ENCODE measurements around the gene ARID2. TPM values are rescaled to one million over a fixed set of nuclear protein-coding genes. Genes with fewer than 3 reads are reported as not detected.

The ARID2 gene
- total RNA-seq, 1 experiment from 2014 or later, result 10.5 TPM

- DNase-seq, result no peak
- H3K4me3 ChIP-seq, result no peak overlapping the region
These were observed 46.0 kb downstream of the ARID2 start for GRCh38 chr12:45775465-45775864.

GRCh38 chr12:45775964-45776363 is 46.5 kb downstream of the ARID2 start:
- Histone ChIP-seq H3K27me3 (no peaks in the 10 kb centered on the region), H3K36me3 (no peaks in the 10 kb centered on the region), H3K4me3 (no peak overlapping the region), H3K9me3 (no peaks in the 10 kb centered on the region)
- no peak for DNase-seq

More at GRCh38 chr12:45775465-45775864, 46.0 kb downstream of the ARID2 start:
- H3K27me3 ChIP-seq, result no peaks in the 10 kb centered on the region
- no peaks in the 10 kb centered on the region for H3K9me3 ChIP-seq
- no peaks in the 10 kb centered on the region for H3K36me3 ChIP-seq

GRCh38 chr12:45779936-45780335 is 50.4 kb downstream of the ARID2 start:
- no peak for DNase-seq
- Histone ChIP-seq H3K36me3 (no peaks in the 10 kb centered on the region), H3K4me3 (no peak overlapping the region), H3K27me3 (no peaks in the 10 kb centered on the region), H3K9me3 (no peaks in the 10 kb centered on the region)

- Histone ChIP-seq H3K27me3 (no peaks in the 10 kb centered on the region), H3K4me3 (no peak overlapping the region), H3K9me3 (no peaks in the 10 kb centered on the region), H3K36me3 (no peaks in the 10 kb centered on the region)
- DNase-seq, result no peak
These were observed 51.6 kb downstream of the ARID2 start for GRCh38 chr12:45781080-45781479.

- Histone ChIP-seq H3K9me3 (no peaks in the 10 kb centered on the region), H3K27me3 (no peaks in the 10 kb centered on the region), H3K36me3 (no peaks in the 10 kb centered on the region), H3K4me3 (no peak overlapping the region)
- DNase-seq, result no peak
These were observed 55.8 kb downstream of the ARID2 start for GRCh38 chr12:45785315-45785714.

- Histone ChIP-seq H3K27me3 (no peaks in the 10 kb centered on the region), H3K9me3 (no peaks in the 10 kb centered on the region), H3K36me3 (no peaks in the 10 kb centered on the region; the same call in 1 of the 2 replicates), H3K4me3 (no peak overlapping the region)
- DNase-seq, result no peak
These were observed 59.5 kb downstream of the ARID2 start for GRCh38 chr12:45789025-45789424.

- H3K36me3 ChIP-seq, result no peaks in the 10 kb centered on the region; the same call in 1 of the 2 replicates
- DNase-seq, result no peak
- H3K9me3 ChIP-seq, result no peaks in the 10 kb centered on the region; the same call in 1 of the 2 replicates
- H3K4me3 ChIP-seq, result no peak overlapping the region
- no peaks in the 10 kb centered on the region for H3K27me3 ChIP-seq
These were observed 64.9 kb downstream of the ARID2 start for GRCh38 chr12:45794422-45794821.

GRCh38 chr12:45801625-45802024 is 72.1 kb downstream of the ARID2 start:
- no peak overlapping the region for H3K4me3 ChIP-seq
- no peaks in the 10 kb centered on the region for H3K27me3 ChIP-seq
- H3K36me3 ChIP-seq, result no peaks in the 10 kb centered on the region
- H3K9me3 ChIP-seq, result no peaks in the 10 kb centered on the region; the same call in 1 of the 2 replicates
- no peak for DNase-seq

GRCh38 chr12:45803111-45803510 is 73.6 kb downstream of the ARID2 start:
- DNase-seq, result no peak
- H3K27me3 ChIP-seq, result no peaks in the 10 kb centered on the region
- no peaks in the 10 kb centered on the region; the same call in 1 of the 2 replicates for H3K9me3 ChIP-seq
- no peak overlapping the region for H3K4me3 ChIP-seq
- H3K36me3 ChIP-seq, result no peaks in the 10 kb centered on the region

- DNase-seq, result no peak
- Histone ChIP-seq H3K9me3 (no peaks in the 10 kb centered on the region), H3K4me3 (no peak overlapping the region), H3K27me3 (no peaks in the 10 kb centered on the region), H3K36me3 (peaks cover 16% of the 10 kb centered on the region; the same call in 1 of the 2 replicates)
These were observed 87.1 kb downstream of the ARID2 start for GRCh38 chr12:45816652-45817051.

GRCh38 chr12:45827974-45828373 is 98.5 kb downstream of the ARID2 start:
- H3K9me3 ChIP-seq, result no peaks in the 10 kb centered on the region
- no peak overlapping the region for H3K4me3 ChIP-seq
- DNase-seq, result no peak
- no peaks in the 10 kb centered on the region for H3K27me3 ChIP-seq
- peaks cover 21% of the 10 kb centered on the region for H3K36me3 ChIP-seq

GRCh38 chr12:45828402-45828801 is 98.9 kb downstream of the ARID2 start:
- no peak overlapping the region for H3K4me3 ChIP-seq
- peaks cover 17% of the 10 kb centered on the region for H3K36me3 ChIP-seq
- DNase-seq, result no peak
- H3K9me3 ChIP-seq, result no peaks in the 10 kb centered on the region
- H3K27me3 ChIP-seq, result no peaks in the 10 kb centered on the region

GRCh38 chr12:45831590-45831989 is 102.1 kb downstream of the ARID2 start:
- Histone ChIP-seq H3K27me3 (no peaks in the 10 kb centered on the region), H3K36me3 (peaks cover 9% of the 10 kb centered on the region; the same call in 1 of the 2 replicates), H3K4me3 (no peak overlapping the region), H3K9me3 (no peaks in the 10 kb centered on the region)
- no peak for DNase-seq

- Histone ChIP-seq H3K9me3 (no peaks in the 10 kb centered on the region), H3K36me3 (peaks cover 21% of the 10 kb centered on the region), H3K27me3 (no peaks in the 10 kb centered on the region), H3K4me3 (no peak overlapping the region)
- DNase-seq, result no peak
These were observed 103.9 kb downstream of the ARID2 start for GRCh38 chr12:45833401-45833800.

- Histone ChIP-seq H3K9me3 (no peaks in the 10 kb centered on the region), H3K36me3 (peaks cover 27% of the 10 kb centered on the region), H3K4me3 (no peak overlapping the region), H3K27me3 (no peaks in the 10 kb centered on the region)
- DNase-seq, result no peak
These were observed 105.3 kb downstream of the ARID2 start for GRCh38 chr12:45834809-45835208.

GRCh38 chr12:45839917-45840316 is 110.4 kb downstream of the ARID2 start:
- peaks cover 32% of the 10 kb centered on the region for H3K36me3 ChIP-seq
- H3K27me3 ChIP-seq, result no peaks in the 10 kb centered on the region
- no peak for DNase-seq
- H3K9me3 ChIP-seq, result no peaks in the 10 kb centered on the region
- no peak overlapping the region for H3K4me3 ChIP-seq

GRCh38 chr12:45849289-45849688 is 119.8 kb downstream of the ARID2 start:
- peaks cover 40% of the 10 kb centered on the region for H3K36me3 ChIP-seq
- DNase-seq, result no peak

GRCh38 chr12:45850302-45850701 is 120.8 kb downstream of the ARID2 start:
- H3K36me3 ChIP-seq, result peaks cover 37% of the 10 kb centered on the region
- no peaks in the 10 kb centered on the region for H3K27me3 ChIP-seq
- H3K4me3 ChIP-seq, result no peak overlapping the region
- no peak for DNase-seq
- no peaks in the 10 kb centered on the region for H3K9me3 ChIP-seq

More at GRCh38 chr12:45849289-45849688, 119.8 kb downstream of the ARID2 start:
- H3K27me3 ChIP-seq, result no peaks in the 10 kb centered on the region
- no peaks in the 10 kb centered on the region for H3K9me3 ChIP-seq
- no peak overlapping the region for H3K4me3 ChIP-seq

- no peaks in the 10 kb centered on the region for H3K27me3 ChIP-seq
- no peak overlapping the region for H3K4me3 ChIP-seq
- no peaks in the 10 kb centered on the region for H3K9me3 ChIP-seq
- no peak for DNase-seq
- H3K36me3 ChIP-seq, result peaks cover 33% of the 10 kb centered on the region
These were observed 123.0 kb downstream of the ARID2 start for GRCh38 chr12:45852508-45852907.

Measured in MG63 (cell line).